C1 segment of cervical spinal cord (tissue), 14 donors: ENCODE measurements around the gene HDHD2.
A peak's percentile ranks its signal among the peaks of the same experiment; 100 is the strongest.

ENCODE experiments used
- DNase-seq, 14 donors: peaks; one replicate each; lab custom pipeline; 2025; lab: John Stamatoyannopoulos, UW

Gene HDHD2

DNA sequence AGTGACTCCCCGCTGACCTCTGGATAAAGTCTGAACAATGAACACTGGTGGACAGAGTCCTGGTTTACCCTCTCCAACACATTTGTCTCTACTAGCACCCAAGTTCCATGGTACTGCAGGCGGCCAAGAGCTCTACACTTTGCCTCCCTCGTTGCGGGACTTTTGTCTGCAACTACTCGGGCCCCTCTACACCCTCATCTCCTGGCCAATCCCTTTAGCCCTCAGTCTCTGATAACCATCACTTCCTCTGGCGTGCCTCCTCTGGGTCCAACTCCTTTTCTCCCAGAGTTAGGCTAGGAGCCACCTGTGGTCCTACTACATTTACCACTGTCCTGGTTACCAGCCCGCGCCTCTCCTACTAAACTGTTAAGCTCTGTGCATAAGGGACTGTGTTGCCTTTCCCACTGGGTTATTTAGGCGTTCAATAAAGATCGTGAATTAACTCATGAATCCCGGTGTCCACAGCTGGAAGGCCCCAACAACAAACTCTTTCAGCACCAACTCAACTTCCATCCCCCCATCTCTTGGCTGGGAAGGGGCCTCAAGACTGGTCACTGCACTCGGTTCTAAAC lies 757 bp downstream of the HDHD2 start:
- peak in 4 of 14 donors; percentile 24 to 43 (median 30) for DNase-seq

DNA sequence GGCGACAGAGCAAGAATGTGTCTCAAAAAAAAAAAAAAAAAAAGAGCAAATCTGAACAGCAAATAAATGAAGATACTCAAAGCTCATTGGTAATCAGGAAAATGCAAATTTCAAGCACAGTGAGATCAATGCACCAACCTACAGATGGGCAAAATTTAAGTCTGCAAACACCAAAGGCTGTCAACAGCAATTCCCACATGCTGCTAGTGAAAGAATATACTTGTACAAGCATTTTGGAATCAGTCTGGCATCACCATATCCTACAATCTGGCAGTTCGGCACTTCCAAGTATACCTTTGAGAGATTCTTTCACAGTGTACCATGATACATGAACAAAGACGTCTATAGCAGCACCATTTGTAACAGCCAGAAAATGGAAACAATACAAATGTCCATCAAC lies 4.1 kb downstream of the HDHD2 start:
- DNase-seq: no peak

DNA sequence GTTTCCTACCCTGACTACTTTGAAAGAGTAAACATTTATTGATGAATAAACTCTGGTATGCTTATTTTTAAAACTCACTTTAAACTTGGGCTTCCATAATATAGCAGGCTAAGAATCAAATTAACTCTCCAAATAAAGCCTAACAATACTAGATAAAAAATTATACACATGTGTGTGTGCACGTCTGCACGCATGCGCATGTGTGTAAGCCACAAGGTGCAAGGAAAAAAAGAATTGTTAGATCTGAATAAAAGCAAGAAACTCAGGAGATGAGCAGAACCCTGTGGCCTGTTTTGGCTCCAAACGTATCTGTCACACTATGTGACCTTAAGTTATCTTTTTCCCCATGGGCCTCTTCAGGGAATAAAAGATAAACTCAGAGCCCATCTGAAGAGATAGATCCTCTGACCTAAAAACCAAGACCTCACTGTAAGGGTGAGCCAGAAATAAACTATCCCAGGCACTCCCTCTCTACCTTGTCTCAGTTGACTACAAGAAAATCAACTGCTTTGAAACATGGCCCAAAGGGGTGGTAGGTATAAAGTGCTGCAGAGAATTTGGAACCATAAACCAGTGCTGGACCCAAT lies 6.3 kb downstream of the HDHD2 start:
- no peak for DNase-seq

DNA sequence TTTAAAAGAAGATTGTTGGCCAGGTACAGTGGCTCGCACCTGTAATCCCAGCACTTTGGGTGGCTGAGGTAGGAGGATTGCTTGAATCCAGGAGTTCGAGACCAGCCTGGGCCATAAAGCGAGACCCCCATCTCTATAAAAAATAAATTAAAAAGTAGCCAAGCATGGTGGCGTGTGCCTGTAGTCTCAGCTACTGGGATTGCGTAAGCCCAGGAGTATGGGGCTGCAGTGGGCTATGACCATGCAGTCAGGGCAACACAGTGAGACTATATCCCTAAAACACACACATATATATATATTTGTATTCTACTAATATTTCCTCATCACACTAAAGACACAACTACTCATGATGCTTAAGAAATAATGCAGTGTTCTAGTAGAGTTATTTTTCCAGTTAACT lies 7.1 kb downstream of the HDHD2 start:
- no peak for DNase-seq

DNA sequence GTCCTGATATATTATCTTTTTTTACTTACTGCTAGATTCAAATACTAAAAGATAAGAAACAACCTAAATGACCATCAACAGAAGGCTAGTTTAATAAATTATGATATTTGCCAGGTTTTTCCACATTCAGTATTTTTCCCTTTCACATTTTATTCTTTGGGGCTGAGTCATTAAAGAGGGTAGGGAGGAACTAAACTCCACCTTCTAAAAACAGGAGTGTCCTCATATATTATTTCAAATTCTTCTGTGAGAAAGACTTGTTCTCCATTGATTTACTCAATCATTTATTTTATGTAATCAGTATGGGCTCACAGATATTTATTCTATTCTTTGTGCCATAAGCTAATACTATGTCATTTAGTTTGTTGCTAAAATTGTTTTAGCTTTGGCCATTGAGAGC lies 9.0 kb downstream of the HDHD2 start:
- no peak for DNase-seq

DNA sequence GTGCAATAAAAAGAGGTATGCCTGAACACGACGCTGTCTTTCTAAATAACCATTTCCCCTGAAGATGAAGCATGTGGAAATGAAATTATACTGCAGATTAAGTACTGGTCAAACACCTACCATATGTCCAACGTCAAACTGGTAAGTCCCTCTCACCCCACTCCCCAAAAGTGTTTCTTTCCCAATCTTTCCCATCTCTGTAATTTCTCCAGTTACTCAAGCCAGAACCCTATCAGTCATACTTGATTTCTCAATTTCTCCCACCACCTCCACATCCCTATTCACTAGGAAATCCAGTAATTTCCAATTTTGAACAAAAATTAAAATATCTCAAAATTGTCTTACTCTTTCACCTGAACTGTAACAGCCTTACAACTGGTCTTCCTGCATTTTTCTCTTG lies 29.2 kb downstream of the HDHD2 start:
- no peak for DNase-seq

DNA sequence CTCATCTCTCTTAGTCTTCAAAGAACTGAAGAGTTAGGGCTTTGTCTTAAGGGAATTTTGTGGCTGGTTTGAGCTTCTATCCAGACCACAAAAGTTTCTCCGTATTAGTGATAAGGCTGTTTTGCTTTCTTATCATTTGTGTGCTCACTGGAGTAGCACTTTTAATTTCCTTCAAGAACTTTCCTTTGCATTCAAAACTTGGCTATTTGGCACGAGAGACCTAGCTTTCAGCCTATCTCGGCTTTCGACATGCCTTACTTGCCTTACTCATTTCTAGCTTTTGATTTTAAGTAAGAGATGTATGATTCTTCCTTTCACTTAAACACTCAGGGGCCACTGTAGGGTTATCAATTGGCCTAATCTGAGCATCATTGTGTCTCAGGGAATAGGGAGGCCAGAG lies 29.9 kb downstream of the HDHD2 start:
- no peak for DNase-seq

DNA sequence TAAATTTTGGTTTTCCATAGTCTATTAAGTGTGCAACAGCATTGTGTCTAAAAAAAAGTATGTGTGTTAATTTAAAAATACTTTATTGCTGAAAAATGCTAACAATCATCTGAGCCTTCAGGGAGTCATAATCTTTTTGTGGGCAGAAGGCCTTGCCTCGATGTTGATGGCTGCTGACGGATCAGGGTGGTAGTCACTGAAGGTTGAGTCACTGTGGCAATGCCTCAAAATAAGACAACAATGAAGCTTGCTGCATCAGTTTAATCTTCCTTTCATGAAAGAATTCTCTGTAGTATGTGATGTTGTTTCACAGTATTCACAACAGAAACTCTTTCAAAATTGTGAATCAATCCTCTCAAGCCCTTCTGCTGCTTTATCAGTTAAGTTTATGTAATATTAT lies 31.3 kb downstream of the HDHD2 start:
- peak in 2 of 14 donors; percentile 14 to 19 for DNase-seq

DNA sequence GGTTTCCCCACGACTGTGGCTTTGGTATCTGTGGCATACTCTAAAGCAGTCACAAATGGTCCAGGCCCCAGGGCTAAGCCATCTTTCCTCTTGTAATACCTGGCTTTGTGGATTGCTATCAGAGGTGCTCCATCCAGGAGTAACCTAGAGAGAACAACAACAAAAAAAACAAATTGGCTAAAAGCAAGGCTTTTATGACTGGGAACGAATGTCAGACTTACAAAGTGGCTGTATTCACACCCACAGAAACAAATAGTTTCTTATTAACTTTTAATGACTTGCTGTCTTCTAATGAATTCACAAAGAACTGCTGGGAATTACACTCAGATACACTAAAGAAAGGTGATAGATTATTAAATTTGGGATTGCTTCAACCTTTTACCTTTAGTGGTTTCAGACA lies 35.1 kb downstream of the HDHD2 start:
- no peak for DNase-seq

DNA sequence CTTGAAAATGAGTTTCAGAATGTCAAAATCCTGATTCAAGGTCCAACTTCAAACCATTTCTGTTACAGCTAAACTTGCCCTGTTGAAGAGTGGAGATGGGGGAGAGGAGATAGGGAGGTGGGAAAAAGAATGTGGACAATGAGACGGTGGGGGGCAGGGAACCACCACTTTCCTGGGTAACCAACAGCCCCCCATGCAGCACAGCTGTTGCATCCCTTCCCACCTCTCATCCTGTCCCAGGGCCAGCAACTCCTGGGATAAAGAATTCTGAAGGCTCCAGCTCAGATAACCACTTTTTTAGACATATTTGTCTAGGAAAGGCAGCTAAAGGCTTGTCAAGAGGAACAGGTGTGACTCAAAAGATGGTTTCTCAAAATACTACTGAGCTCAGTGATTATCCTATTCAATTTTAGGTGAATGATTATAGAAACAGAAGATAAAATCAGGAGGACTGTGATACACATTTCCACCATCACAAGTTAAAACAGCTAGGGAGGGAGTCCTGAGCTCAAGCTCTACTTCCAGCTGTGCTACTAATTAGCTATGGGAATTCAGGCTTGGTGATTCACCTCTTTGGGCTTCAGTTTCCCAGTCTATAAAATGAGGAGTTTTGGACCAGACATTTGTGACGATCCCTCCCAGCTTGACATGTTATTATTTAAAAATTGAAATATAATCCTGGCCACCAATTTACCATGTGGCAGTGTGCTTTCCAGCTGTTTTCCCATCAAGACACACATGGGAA lies 36.3 kb downstream of the HDHD2 start:
- no peak for DNase-seq

DNA sequence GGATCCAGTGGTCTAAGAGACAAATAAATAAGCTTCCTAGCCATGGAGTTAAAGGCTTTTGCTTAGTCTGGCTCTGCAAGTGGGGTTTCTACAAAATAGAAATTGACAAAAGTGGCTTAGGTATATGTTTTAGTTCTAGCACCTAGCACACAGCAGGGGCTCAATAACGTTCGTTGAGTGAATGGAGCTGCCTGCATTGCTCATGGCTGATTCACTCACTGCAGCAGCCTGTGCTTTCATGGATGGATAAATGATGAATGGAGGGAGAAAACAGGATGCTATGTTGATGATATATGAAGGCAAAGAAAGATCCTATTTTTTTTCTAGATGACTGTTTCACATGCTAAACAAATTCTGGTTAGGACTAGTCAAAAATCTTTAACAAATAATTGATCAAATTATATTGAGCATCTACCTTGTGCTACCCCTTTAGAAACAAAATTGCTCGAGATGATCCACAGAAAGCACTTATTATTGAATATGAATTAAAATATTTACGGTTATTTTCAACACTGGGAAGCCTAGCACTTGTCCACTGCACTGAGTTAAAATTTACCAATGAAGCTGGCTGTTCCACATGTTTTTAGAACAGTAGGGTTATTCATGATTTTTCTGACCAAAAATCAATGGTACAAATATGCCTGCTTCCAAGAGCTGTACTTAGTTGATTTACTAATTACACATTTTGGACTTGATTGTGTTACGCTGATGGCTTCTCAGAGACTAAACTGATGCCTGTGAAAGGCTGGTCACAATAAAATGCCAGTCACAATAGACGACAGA lies 39.6 kb downstream of the HDHD2 start:
- DNase-seq: no peak

DNA sequence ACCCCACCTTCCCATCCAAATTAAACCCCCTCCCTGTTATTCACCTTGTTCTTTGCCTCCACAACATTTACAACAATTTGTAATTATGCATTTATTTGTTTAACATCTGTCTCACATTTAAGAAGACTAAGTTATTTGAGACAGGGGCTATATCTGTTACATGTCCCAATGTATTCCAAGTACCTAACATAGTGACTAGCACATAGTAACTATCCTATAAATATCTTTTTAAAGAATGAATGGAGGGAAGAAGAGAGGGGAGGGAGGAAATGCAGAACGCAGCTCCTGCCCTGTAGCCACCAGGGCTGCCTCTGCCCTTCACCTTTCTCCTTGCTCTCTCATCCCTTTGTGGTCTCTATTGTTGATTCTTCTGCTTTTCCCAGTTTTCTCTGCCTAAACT lies 40.6 kb downstream of the HDHD2 start:
- no peak for DNase-seq

DNA sequence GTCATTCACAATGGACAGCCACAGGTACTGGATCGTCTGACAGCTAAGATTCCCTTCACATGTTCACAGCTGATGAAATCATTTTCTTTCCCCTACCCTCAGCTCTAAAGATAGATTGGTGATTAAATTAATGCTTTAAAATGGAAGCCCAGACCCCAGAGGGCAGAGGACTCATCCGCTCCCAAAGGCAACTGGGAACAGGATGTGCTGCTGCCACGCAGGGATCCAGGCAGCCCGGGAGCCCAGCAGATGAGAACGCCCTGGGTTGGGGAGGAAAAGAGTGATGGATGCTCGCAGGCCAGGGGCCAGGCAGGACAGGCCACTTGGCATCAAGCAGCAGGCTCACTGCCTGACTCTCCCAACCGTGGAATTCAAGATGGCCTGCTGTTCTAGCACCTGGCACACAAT lies 41.3 kb downstream of the HDHD2 start:
- DNase-seq: peak in 4 of 14 donors; percentile 12 to 97 (median 25)

DNA sequence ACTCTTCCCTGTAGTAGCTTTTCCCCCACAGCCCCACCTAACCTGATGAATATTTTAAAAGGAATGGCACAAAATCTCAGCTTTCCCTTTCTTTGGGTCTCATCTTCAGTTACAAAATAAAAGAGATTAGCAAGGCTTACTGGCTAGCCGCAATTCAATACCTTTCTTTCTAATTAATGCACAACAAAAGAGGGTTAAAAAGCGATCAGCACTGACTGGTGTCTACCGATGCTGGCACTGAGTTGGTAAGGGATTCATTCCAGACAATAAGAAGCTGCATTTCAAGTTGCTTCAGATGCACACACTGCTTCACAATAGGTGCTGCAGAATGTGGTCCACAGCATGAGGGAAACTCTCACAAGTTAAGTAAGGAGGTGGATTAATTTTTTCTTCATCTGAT lies 41.9 kb downstream of the HDHD2 start:
- no peak for DNase-seq

DNA sequence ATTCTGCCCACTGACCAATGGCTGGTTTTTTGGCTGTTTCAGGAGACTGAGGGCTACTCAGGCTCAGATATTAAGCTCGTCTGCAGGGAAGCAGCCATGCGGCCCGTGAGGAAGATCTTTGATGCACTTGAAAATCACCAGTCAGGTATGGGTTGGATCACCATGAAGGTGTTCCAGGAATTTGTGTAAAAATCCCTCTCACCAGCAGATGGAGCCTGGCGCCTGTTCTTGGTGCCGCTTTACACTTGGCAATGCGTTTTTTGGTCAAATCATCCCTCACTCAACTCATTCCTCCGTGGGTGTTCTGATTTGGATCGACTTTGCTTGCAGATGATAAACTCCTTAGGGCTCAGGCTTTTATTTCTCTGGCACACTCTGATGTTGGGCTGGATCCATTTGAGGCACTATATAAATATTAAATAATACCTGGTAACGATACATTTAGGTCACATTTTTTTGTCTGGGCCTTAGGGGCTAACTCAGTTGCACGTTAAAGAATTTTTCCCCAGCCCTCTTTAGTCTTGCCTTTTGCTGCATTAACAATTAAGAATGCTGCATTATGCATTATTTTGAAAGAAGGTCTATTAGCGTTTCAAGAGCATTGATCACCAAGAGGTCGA lies 50.0 kb downstream of the HDHD2 start:
- DNase-seq: peak in 9 of 14 donors; percentile 2 to 74 (median 11)

DNA sequence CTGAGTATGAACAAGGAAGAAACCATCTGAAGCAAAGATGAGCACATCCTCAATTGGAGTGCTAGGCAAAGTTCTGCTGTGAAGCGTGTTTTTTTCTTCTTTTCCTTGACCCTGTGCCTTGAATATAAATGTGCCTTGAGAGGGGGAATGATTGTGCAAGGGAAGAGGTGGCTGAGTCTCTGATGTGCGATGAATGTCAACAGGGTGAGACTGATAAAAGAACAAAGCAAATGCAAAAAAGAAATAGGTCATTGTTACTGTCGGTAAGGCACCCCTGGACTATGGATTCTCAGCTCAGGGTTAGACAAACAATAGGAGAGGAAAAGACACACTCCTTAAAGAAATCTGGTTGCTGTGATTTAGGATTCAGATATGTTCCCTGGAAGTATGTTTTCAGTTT lies 54.5 kb downstream of the HDHD2 start:
- DNase-seq: no peak

DNA sequence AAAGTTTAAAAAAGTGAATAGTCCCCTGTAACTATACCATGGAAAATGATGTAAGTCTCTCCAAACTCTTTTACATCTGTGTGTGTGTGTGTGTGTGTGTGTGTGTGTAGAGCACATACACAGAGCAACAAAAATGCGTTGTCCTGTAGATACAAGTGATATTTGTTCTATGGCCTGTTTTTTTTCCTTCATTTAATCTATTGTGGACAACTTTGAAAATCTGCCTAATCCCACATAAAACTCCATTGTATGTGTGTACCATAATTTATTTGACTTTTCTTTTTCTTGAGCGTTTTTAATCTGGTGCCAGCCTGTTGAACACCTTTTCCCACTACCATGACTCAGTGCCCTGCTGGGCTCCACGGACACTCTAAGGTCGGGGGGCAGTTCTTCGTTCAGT lies 62.6 kb downstream of the HDHD2 start:
- peak in 2 of 14 donors; percentile 5 to 11 for DNase-seq

DNA sequence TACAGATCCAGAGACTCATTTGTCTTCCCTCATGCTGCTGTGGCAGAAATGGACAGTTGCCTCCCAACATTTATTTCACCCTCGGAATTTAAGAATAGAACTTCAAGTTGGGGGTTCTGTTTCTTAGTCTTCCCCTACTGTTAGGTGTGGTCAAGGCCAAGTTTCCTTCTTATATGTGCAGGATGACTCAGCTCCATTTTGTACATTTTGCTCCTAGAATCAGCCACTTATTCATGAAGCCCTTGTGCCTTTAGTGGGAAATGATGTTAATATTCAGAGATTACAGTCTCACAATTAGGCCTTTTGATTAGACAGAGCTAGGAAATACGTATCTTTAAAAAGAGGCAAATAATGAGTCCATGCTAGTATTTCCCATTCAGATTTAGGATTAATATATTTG lies 68.7 kb downstream of the HDHD2 start:
- no peak for DNase-seq

DNA sequence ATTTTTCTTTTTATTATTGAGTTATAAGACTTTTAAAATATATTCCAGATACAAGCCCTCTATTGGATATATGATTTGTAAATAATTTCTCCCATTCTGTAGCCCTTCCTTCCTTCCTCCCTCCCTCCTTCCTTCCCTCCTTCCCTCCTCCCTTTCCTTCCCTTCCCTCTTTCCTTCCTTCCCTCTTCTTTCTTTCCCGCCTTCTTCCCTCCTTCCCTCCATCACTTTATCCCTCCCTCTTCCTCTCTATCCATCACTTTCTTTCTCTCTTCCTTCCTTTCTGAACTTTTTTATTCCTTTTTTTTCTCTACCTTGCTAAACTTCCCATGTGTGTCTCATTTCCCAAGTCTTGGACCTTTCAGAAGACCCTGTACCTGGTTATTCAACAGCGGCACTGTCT lies 69.4 kb downstream of the HDHD2 start:
- DNase-seq: no peak

DNA sequence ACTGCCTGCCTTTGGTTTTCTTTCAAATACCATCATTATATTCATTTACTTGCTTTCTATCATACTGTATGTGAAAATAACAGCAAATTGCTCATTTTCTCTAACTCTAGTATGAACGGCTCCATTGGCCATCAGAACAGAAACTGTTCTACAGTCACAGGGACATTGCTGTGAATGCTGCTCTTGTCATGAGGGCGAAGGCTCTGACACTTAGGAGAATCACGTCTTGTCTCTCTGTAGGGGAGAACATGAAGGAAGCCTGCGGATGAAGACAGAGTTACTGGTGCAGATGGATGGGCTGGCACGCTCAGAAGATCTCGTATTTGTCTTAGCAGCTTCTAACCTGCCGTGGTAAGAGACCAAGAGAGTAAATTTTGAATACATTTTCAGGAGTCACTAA lies 73.2 kb downstream of the HDHD2 start:
- peak in 3 of 14 donors; percentile 4 to 21 (median 10) for DNase-seq

DNA sequence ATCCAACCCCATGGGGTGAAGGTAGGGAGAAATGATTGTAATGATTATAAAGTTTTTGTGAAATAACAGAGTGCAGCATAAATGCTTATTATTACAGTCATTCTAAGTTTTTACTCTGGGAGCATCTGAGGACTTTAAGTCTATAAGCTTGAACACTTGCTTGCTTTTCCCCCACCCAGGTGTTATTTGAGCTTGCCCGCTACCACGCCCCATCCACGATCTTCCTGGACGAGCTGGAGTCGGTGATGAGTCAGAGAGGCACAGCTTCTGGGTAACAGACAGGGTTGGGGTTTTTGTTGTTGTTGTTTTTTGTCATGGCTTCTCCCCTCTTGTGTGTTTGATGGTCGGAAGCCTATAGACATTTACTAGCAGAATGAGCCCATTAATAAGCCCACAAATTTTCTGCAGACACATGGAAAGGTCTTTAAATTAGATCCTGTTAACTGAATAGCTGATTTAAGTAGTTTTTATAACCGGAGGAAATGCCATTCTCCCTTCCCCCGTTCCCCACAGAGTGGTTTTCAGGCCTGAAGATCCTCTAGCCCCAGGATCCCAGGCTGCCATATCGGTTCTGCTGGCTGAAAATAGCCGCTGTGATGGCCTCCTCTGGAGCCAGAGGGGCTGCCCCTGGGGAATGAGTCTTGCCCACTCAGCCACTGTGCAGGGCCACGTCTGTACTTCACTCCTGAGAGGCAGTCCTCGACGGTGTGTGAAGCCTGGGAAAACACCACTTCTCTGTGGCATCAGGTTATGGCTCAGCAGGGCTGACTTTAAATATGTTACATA lies 75.0 kb downstream of the HDHD2 start:
- no peak for DNase-seq
